DND-41 (cell line): ENCODE measurements around the gene MXD4.

Experiments used
- ATAC-seq: fragments of 200-7000 bp; cut with Tn5 transposase; 3 replicates; pipeline ENCODE4 v1.9.1; 2021; ENCODE audit warnings: low read depth; ENCODE audit not compliant: insufficient read depth
- DNase-seq: peaks from one replicate; pipeline ENCODE4 v3.0.0-alpha.2; 2020
- H2AFZ ChIP-seq: 2 replicates; pipeline ENCODE4 v1.6.0; 2012; ENCODE audit warnings: low read depth, low read length
- H3K27ac ChIP-seq: 2 replicates; pipeline ENCODE4 v1.5.1; 2012; ENCODE audit warnings: low read length, inconsistent platforms
- H3K27me3 ChIP-seq: fragments of 200-600 bp; sonication (generic); 2 replicates; pipeline ENCODE4 v1.6.0; 2012; ENCODE audit warnings: low read length, mild to moderate bottlenecking, inconsistent platforms; ENCODE audit not compliant: insufficient read depth, poor library complexity
- H3K36me3 ChIP-seq: 2 replicates; pipeline ENCODE4 v1.5.1; 2012; ENCODE audit warnings: low read length, inconsistent platforms; ENCODE audit not compliant: insufficient read depth
- H3K4me1 ChIP-seq: 2 replicates; pipeline ENCODE4 v1.5.1; 2012; ENCODE audit warnings: mild to moderate bottlenecking, low read length; ENCODE audit not compliant: insufficient read depth
- H3K4me2 ChIP-seq: 2 replicates; pipeline ENCODE4 v1.6.0; 2012; ENCODE audit warnings: mild to moderate bottlenecking, moderate library complexity, low read length, inconsistent platforms; ENCODE audit not compliant: insufficient read depth
- H3K4me3 ChIP-seq, 2 experiments: fragments of 200-600 bp in 1 of 2; shearing (Covaris generic) in 1 of 2; 2 replicates each; pipeline ENCODE4 v1.5.1; 2012 to 2016; ENCODE audit warnings: inconsistent platforms in 2 of 2, low read length in 2 of 2, mild to moderate bottlenecking in 2 of 2, low read depth in 1 of 2, moderate library complexity in 1 of 2
- H3K79me2 ChIP-seq: 2 replicates; pipeline ENCODE4 v1.6.0; 2012; ENCODE audit warnings: low read length, inconsistent platforms; ENCODE audit not compliant: insufficient read depth
- H3K9ac ChIP-seq: 2 replicates; pipeline ENCODE4 v1.6.0; 2012; ENCODE audit warnings: low read depth, mild to moderate bottlenecking, inconsistent platforms, low read length, moderate library complexity
- H3K9me3 ChIP-seq: 2 replicates; pipeline ENCODE4 v1.5.1; 2012; ENCODE audit warnings: low read length, moderate library complexity, mild to moderate bottlenecking, inconsistent platforms; ENCODE audit not compliant: insufficient read depth, severe bottlenecking
- H4K20me1 ChIP-seq: 2 replicates; pipeline ENCODE4 v1.6.0; 2012; ENCODE audit warnings: low read length; ENCODE audit not compliant: insufficient read depth
- EZH2 ChIP-seq: IDR thresholded peaks from 3 replicates; pipeline ENCODE4 v1.6.1; 2012; ENCODE audit warnings: borderline replicate concordance, low read depth, mild to moderate bottlenecking, moderate library complexity, low read length, inconsistent platforms; ENCODE audit not compliant: severe bottlenecking
- TF ChIP-seq, protein P1 (sequence below): IDR thresholded peaks from 2 replicates; pipeline ENCODE4 v1.5.1; 2012; ENCODE audit warnings: borderline replicate concordance, low read length, moderate library complexity, mild to moderate bottlenecking; ENCODE audit not compliant: poor library complexity, severe bottlenecking; ENCODE audit errors: extremely low read depth

The MXD4 gene

DNA sequence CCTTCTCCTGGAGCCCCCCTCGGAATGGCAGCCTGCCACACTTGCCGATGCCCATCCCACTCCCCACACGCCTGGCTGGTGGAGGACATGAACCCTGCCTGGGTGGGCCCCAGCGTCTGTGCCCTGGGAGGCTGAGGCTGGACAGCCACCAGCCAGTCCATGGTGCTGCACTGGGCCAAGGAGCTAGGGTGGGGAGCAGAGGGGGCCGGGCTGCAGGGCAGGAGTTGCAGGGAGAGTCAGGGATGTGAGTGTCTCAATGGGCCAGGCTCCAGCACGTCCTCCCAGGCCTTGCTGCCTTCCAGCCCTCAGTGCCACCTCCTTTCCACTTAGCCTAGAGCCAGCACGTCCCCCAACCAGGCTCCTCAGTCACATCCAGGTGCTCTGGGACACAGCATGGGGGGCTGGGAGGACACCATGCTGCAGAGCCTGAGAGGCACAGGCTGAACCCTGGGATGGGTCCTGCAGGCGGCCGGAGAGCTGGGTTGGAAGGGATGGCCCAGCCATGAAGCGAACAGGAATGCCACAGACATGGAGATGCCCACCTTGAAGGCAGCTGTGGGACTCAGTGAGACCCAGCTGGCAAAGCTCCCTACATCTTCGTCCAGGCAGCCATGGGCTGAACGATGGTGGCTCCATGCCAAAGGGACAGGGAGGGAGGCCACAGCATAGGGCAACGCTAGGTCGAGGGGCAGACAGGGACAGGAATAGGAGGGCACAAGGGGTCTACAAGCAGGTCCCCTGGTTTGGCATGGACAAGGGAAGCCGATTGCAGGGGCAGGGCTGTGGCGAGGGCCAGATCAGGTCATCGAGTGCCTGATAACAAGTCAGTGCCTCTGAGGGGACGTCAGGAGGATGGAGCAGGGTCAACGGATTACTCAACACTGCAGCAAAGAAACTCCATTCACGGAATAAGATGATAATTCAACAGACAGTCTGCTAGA is 30.1 kb upstream of the MXD4 start:
- Histone ChIP-seq H2AFZ (no peak overlapping the region), H4K20me1 (peaks cover 3% of the 10 kb centered on the region; the same call in 1 of the 2 replicates), H3K79me2 (no peaks in the 10 kb centered on the region), H3K9ac (peak overlapping the region; percentile 26; the same call in 1 of the 2 replicates), H3K4me3 (no peak overlapping the region), H3K27me3 (no peaks in the 10 kb centered on the region), H3K4me1 (peaks cover 29% of the 10 kb centered on the region), H3K4me2 (peak overlapping the region; percentile 56), H3K36me3 (no peaks in the 10 kb centered on the region), H3K27ac (peak overlapping the region; percentile 59), H3K9me3 (no peaks in the 10 kb centered on the region)
- no peak for DNase-seq
- no peak for TF ChIP-seq EZH2
- TF ChIP-seq, protein P1, sequence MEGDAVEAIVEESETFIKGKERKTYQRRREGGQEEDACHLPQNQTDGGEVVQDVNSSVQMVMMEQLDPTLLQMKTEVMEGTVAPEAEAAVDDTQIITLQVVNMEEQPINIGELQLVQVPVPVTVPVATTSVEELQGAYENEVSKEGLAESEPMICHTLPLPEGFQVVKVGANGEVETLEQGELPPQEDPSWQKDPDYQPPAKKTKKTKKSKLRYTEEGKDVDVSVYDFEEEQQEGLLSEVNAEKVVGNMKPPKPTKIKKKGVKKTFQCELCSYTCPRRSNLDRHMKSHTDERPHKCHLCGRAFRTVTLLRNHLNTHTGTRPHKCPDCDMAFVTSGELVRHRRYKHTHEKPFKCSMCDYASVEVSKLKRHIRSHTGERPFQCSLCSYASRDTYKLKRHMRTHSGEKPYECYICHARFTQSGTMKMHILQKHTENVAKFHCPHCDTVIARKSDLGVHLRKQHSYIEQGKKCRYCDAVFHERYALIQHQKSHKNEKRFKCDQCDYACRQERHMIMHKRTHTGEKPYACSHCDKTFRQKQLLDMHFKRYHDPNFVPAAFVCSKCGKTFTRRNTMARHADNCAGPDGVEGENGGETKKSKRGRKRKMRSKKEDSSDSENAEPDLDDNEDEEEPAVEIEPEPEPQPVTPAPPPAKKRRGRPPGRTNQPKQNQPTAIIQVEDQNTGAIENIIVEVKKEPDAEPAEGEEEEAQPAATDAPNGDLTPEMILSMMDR: no peak
- ATAC-seq: no peak

DNA sequence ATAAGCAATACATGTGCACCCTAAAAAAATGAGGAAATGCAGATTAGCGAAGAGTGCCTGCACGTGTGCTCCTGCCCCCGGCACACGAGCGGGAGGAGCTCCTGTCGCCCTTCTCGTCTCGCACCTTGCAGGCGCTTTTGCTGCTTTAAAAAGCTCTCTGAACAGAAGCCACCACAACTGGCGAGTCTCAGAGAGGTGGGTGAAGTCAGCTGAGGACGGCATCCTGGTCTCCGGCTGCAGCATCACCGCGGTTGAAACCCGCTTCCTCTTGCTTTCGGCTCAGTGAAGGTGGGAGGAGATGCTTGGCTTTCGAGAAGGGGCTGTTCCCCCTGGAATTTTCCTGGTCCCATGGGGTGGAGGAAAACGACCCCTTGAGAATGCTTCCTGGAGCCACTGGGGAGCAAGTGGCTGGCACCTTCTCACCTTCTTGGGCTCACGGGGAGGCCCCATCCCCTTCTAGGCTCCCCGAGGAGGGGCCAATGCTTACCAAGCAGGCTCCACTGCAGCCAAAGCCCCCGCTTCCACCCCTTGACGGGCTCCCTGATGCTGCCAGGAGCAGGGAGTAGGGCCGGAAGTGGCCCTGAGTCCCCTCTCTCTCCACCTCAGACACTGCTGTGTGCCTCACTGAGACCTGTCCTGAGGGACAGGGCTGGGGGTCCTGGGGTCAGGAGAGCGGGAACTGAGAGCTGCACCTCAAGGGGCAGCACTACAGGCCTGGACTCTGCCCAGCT is 29.2 kb upstream of the MXD4 start:
- Histone ChIP-seq H3K4me3 (peak overlapping the region in 1 of 2 experiments; percentile 25; a peak in 1 of 4 replicates), H2AFZ (no peak overlapping the region), H3K4me1 (peaks cover 29% of the 10 kb centered on the region), H3K4me2 (peak overlapping the region; percentile 56), H3K27me3 (no peaks in the 10 kb centered on the region), H3K9me3 (no peaks in the 10 kb centered on the region), H4K20me1 (peaks cover 3% of the 10 kb centered on the region; the same call in 1 of the 2 replicates), H3K79me2 (no peaks in the 10 kb centered on the region), H3K27ac (peak overlapping the region; percentile 68), H3K9ac (peak overlapping the region; percentile 42), H3K36me3 (no peaks in the 10 kb centered on the region)
- TF ChIP-seq, protein P1: no peak
- TF ChIP-seq EZH2: no peak
- ATAC-seq (peak; percentile 96), DNase-seq (peak; percentile 89)

DNA sequence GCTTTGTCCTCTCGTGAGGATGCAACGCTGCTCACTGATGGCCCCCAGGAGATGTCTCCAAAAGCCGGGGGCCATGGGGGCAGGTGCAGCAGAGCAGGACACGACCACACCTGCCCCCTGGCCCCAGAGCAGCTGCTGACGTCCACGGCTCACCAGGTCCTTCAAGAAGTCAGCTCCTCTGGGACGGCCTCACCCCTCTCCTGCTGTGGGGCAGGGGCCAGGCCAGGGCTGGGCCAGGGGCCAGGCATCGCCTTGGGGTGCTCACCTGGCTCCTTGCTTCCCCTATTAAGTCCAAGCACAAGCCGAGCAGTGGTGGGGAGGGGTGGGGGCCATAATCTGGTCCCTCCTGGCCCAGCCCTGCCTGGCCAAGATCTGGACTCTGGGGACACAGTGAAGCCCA is 28.6 kb upstream of the MXD4 start:
- Histone ChIP-seq H3K27ac (peak overlapping the region; percentile 68), H3K36me3 (no peaks in the 10 kb centered on the region), H3K4me1 (peaks cover 34% of the 10 kb centered on the region), H3K79me2 (no peaks in the 10 kb centered on the region), H4K20me1 (peaks cover 3% of the 10 kb centered on the region; the same call in 1 of the 2 replicates), H3K27me3 (no peaks in the 10 kb centered on the region), H3K4me3 (peak overlapping the region in 1 of 2 experiments; percentile 25; a peak in 1 of 4 replicates), H3K4me2 (peak overlapping the region; percentile 56), H3K9me3 (no peaks in the 10 kb centered on the region), H2AFZ (no peak overlapping the region), H3K9ac (peak overlapping the region; percentile 42; the same call in 1 of the 2 replicates)
- TF ChIP-seq, protein P1: no peak
- no peak for DNase-seq
- no peak for ATAC-seq
